GM12878 (cell line): Measurements from ENCODE around the gene HERC5. TPM values are rescaled to one million over a fixed set of nuclear protein-coding genes. Genes with fewer than 3 reads are reported as not detected.

Experiments used
- ATAC-seq: fragments of 200-7000 bp; cut with Tn5 transposase; 3 replicates; pipeline ENCODE4 v1.9.1; 2020; ENCODE audit warnings: mild to moderate bottlenecking, moderate library complexity
- BruUV-seq: library from RNA; stranded (reverse); fragments of 400-500 nt; replicated peaks from 2 replicates; lab custom pipeline; 2021; lab: Mats Ljungman, UMichigan
- CTCF ChIA-PET: fragments of 300-600 bp; sonication (Branson Sonifier 250); formaldehyde crosslinking; extraction: SDS; loops from one replicate; lab custom pipeline; 2021; ENCODE audit warnings: inconsistent platforms; lab: Yijun Ruan, JAX
- POLR2A ChIA-PET: fragments of 350-600 bp; formaldehyde crosslinking; extraction: SDS; loops from one replicate; lab custom pipeline; 2021; ENCODE audit warnings: inconsistent platforms; lab: Charles Lee
- RAD21 ChIA-PET: fragments of 300-600 bp; sonication (Branson Sonifier 250); formaldehyde crosslinking; loops from one replicate; lab custom pipeline; 2023; ENCODE audit warnings: antibody characterized with exemption; ENCODE audit not compliant: unreplicated experiment; lab: Charles Lee
- SMC1A ChIA-PET: fragments of 300-600 bp; sonication (Branson Sonifier 250); formaldehyde crosslinking; loops from one replicate; lab custom pipeline; 2023; ENCODE audit not compliant: unreplicated experiment, uncharacterized antibody; lab: Charles Lee
- DNase-seq: peaks from one replicate; pipeline ENCODE4 v3.0.0-alpha.2; 2011; ENCODE audit warnings: low read depth, low spot score
- FAIRE-seq: peaks from 3 replicates; lab custom pipeline; 2011; peaks lifted over from hg19 to GRCh38; lab: Jason Lieb, UNC
- H2AFZ ChIP-seq: 2 replicates; pipeline ENCODE4 v1.6.0; 2011; ENCODE audit warnings: low read depth, low read length, control low read depth; ENCODE audit not compliant: control insufficient read depth
- H3K27ac ChIP-seq: 2 replicates; pipeline ENCODE4 v1.5.1; 2011; ENCODE audit warnings: control low read depth; ENCODE audit not compliant: control insufficient read depth, insufficient read depth
- H3K27me3 ChIP-seq, 2 experiments: replicated peaks in 1 of 2; 2 replicates each; pipeline versions ENCODE4 v1.6.0 to v1.6.1; 2011; ENCODE audit warnings: low read length in 1 of 2; ENCODE audit not compliant: control insufficient read depth in 2 of 2, insufficient read depth in 2 of 2
- H3K36me3 ChIP-seq, 2 experiments: 2 replicates each; pipeline ENCODE4 v1.5.1; 2011; ENCODE audit warnings: low read length in 1 of 2; ENCODE audit not compliant: control insufficient read depth in 2 of 2, insufficient read depth in 2 of 2
- H3K4me1 ChIP-seq: 2 replicates; pipeline ENCODE4 v1.6.1; 2011; ENCODE audit warnings: mild to moderate bottlenecking, low read length, moderate library complexity, mixed read lengths; ENCODE audit not compliant: control insufficient read depth, insufficient read depth
- H3K4me2 ChIP-seq: 2 replicates; pipeline ENCODE4 v1.6.0; 2011; ENCODE audit warnings: control low read depth; ENCODE audit not compliant: control insufficient read depth, insufficient read depth
- H3K4me3 ChIP-seq: fragments of 200-600 bp; sonication (generic); 2 replicates; pipeline ENCODE4 v1.5.1; 2016
- H3K79me2 ChIP-seq: 2 replicates; pipeline ENCODE4 v1.6.0; 2011; ENCODE audit warnings: low read length; ENCODE audit not compliant: control insufficient read depth, insufficient read depth
- H3K9ac ChIP-seq: 2 replicates; pipeline ENCODE4 v1.8.0; 2011; ENCODE audit warnings: low read length, control low read depth, mixed read lengths; ENCODE audit not compliant: control insufficient read depth, insufficient read depth
- H3K9me3 ChIP-seq: replicated peaks from 3 replicates; pipeline ENCODE4 v1.5.1; 2011; ENCODE audit warnings: mild to moderate bottlenecking, low read length; ENCODE audit not compliant: control insufficient read depth, insufficient read depth
- H4K20me1 ChIP-seq: 2 replicates; pipeline ENCODE4 v1.6.0; 2011; ENCODE audit not compliant: control insufficient read depth, insufficient read depth
- DPF2 ChIP-seq: fragments of 450-650 bp; IDR thresholded peaks from 2 replicates; pipeline ENCODE4 v1.6.1; 2017; ENCODE audit warnings: mild to moderate bottlenecking
- FOXK2 ChIP-seq: fragments of 450-650 bp; IDR thresholded peaks from 2 replicates; pipeline ENCODE4 v1.6.1; 2017; ENCODE audit warnings: mild to moderate bottlenecking, moderate library complexity
- IRF4 ChIP-seq: IDR thresholded peaks from 2 replicates; pipeline ENCODE4 v1.6.1; 2011; ENCODE audit warnings: low read depth, low read length
- MEF2B ChIP-seq: fragments of 450-650 bp; IDR thresholded peaks from 2 replicates; pipeline ENCODE4 v1.6.1; 2018; ENCODE audit warnings: mild to moderate bottlenecking, moderate library complexity; ENCODE audit not compliant: partially characterized antibody, poor library complexity, severe bottlenecking
- SPI1 ChIP-seq: IDR thresholded peaks from 2 replicates; pipeline ENCODE4 v1.6.1; 2011; ENCODE audit warnings: low read depth, mild to moderate bottlenecking, low read length, moderate library complexity, borderline replicate concordance; ENCODE audit not compliant: insufficient read depth
- SREBF1 ChIP-seq: IDR thresholded peaks from 2 replicates; pipeline ENCODE4 v1.6.1; 2012; ENCODE audit warnings: mild to moderate bottlenecking, low read length
- TCF12 ChIP-seq: IDR thresholded peaks from 2 replicates; pipeline ENCODE4 v1.6.1; 2011; ENCODE audit warnings: low read depth, mild to moderate bottlenecking, low read length
- WGBS: methylation state at CpG from one replicate; pipeline ENCODE4 v1.1.6; 2016; ENCODE audit warnings: low lambda C conversion rate; ENCODE audit not compliant: insufficient replicate concordance, insufficient coverage; ENCODE audit errors: missing lambda C conversion rate; 5-methylcytosine and 5-hydroxymethylcytosine counted together
- in situ Hi-C: fragments of 300-500 bp; cut with MboI; formaldehyde crosslinking; loops from 9 replicates; pipeline ENCODE4 v1.14.3; 2018; ENCODE audit warnings: mixed read lengths
- intact Hi-C: fragments of 100-400 bp; cut with micrococcal nuclease; formaldehyde crosslinking; loops from one replicate; pipeline ENCODE4 v1.14.2; 2022; ENCODE audit not compliant: unreplicated experiment
- polyA plus RNA-seq, 11 experiments: library from polyadenylated mRNA; depleted of rRNA in 4 of 11; unstranded in 6 of 11; stranded (reverse) in 5 of 11; fragments of >200 nt; fragmentation: Nextera tagmentation in 4 of 11; fragmentation: Illumina TruSeq in 1 of 11; extraction: Ambion mirVana in 4 of 11; extraction: Trizol in 1 of 11; gene quantifications; 1 replicate in 1 of 11; 2 replicates in 10 of 11; pipeline versions ENCODE4 v1.2.1 to v1.2.3, GENCODE V29; 2011 to 2016; ENCODE audit warnings: inconsistent platforms in 2 of 11, missing spikeins in 2 of 11, low read depth in 1 of 11
- total RNA-seq, 4 experiments: library from RNA; depleted of rRNA in 3 of 4; stranded (reverse); fragments of >200 nt in 3 of 4; fragmentation: Illumina TruSeq in 1 of 4; extraction: Trizol in 1 of 4; gene quantifications; 2 replicates each; pipeline versions ENCODE4 v1.2.1 to v1.2.3, GENCODE V29; 2013 to 2021
- TF ChIP-seq, protein P1 (sequence below): fragments of 450-650 bp; IDR thresholded peaks from 2 replicates; pipeline ENCODE4 v1.6.1; 2017; ENCODE audit warnings: mild to moderate bottlenecking, moderate library complexity
- TF ChIP-seq, protein P2 (sequence below): IDR thresholded peaks from 2 replicates; pipeline ENCODE4 v1.6.1; 2011; ENCODE audit warnings: borderline replicate concordance, low read depth, mild to moderate bottlenecking, moderate library complexity, mixed read lengths, low read length; ENCODE audit not compliant: insufficient read depth; ENCODE audit errors: extremely low read length

HERC5 gene
- total and polyA plus RNA-seq, 10 of the 15 experiments (the other 5 are each of a cell fraction or from before 2014, with no cell fraction given) = 12.5 to 60.7 (median 25.1) TPM

DNA sequence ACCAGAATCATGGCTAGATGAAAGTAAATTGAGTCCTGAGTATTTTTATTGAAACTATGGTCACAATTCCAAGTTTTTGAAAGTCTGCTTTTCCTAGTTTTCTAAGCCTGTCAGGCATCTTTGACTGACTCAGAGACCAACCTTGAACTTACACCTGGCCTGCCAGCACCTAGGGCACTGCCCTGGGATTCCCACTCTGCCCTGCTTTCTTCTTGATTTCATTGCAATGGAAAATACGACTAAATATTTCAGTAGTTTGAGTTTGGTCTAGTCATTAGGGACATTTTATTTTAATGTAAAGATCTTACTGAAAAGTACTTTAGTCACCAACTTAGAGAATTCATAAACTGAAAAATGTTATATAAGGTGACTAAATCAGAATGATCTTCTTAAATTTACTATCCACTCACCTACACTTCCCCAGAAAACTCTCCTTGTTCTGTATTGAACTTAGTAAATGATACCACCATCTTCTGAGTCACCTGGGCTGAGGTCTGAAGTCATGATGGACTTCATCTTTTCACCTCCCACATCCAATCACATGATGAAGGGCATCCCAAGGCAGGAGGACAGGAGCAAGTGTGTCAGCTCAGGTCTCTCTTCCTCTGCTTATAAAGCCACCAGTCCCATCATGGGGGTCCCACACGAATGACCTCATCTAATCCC lies 78.3 kb downstream of the HERC5 start:
- ChIA-PET RAD21 (interaction anchor here (1.0 to 2.6 kb wide), 2 partner anchors 124 to 488 kb away, joined by 4 to 10 read pairs; no protein-coding TSS in a partner anchor), POLR2A (no interaction called here), SMC1A (interaction anchor here (0.9 to 5.1 kb wide), 2 partner anchors 284 to 488 kb away, joined by 3 to 23 read pairs; no protein-coding TSS in a partner anchor), CTCF (interaction anchor here (1.2 to 7.4 kb wide), 3 partner anchors 8 to 255 kb away, joined by 3 to 76 read pairs (median 12); no protein-coding TSS in a partner anchor)
- Histone ChIP-seq H3K9me3 (no peaks in the 10 kb centered on the region), H3K4me3 (no peak overlapping the region), H4K20me1 (no peaks in the 10 kb centered on the region), H3K79me2 (no peaks in the 10 kb centered on the region), H3K27ac (no peak overlapping the region), H3K9ac (no peak overlapping the region), H3K4me2 (no peak overlapping the region), H3K4me1 (no peaks in the 10 kb centered on the region), H2AFZ (no peak overlapping the region), H3K36me3 (no peaks in the 10 kb centered on the region), H3K27me3 (no peaks in the 10 kb centered on the region)
- FAIRE-seq (no peak), DNase-seq (no peak), ATAC-seq (no peak)
- no TSS peak for BruUV-seq
- in situ Hi-C loops (loop anchor here (5.0 kb wide), 1 partner anchor 122 kb away; no protein-coding TSS in a partner anchor), intact Hi-C loops (no loop called here)
- 68% methylated on average over 2 of the region's 2 CpGs for WGBS
- TF ChIP-seq MEF2B (no peak), SREBF1 (no peak), SPI1 (no peak), FOXK2 (no peak), TCF12 (no peak)

DNA sequence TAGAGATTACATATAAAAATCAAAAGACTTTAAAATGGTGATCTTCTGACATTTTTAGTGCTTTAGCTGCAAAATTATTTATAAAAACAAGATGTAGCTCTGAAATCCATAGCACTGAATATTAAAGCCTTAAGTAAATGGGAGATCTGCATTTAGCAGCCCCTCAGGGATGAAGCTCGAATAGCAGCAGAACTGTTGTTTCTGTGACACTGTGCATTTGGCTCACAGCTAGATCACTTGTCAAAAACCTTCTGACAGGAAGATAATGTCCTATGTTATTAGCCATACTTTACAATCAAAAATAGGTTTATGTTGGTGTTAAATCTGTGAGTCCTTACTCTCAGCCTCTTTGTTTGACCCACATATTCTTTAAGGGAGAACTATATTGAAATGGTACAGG lies 80.8 kb downstream of the HERC5 start:
- no peak for ATAC-seq

More for the DNA sequence above, 80.8 kb downstream of the HERC5 start:
- Histone ChIP-seq H3K4me3 (no peak overlapping the region), H3K4me2 (no peak overlapping the region), H3K36me3 (no peaks in the 10 kb centered on the region), H3K79me2 (no peaks in the 10 kb centered on the region), H3K27me3 (no peaks in the 10 kb centered on the region), H3K27ac (no peak overlapping the region), H3K9me3 (no peaks in the 10 kb centered on the region), H3K9ac (no peak overlapping the region), H2AFZ (no peak overlapping the region), H3K4me1 (no peaks in the 10 kb centered on the region), H4K20me1 (no peaks in the 10 kb centered on the region)
- FAIRE-seq = no peak
- 50% methylated on average over 1 of the region's 1 CpG for WGBS
- BruUV-seq = no TSS peak
- ChIA-PET RAD21 (interaction anchor here (2.1 to 2.6 kb wide), 2 partner anchors 122 to 486 kb away, joined by 10 to 13 read pairs; no protein-coding TSS in a partner anchor), CTCF (interaction anchor here (0.6 to 7.4 kb wide), 10 partner anchors 11 to 689 kb away, joined by 3 to 76 read pairs (median 4); no protein-coding TSS in a partner anchor), SMC1A (interaction anchor here (0.9 to 3.1 kb wide), 6 partner anchors 12 to 486 kb away, joined by 3 to 15 read pairs (median 5); no protein-coding TSS in a partner anchor), POLR2A (no interaction called here)
- TF ChIP-seq, protein P1, sequence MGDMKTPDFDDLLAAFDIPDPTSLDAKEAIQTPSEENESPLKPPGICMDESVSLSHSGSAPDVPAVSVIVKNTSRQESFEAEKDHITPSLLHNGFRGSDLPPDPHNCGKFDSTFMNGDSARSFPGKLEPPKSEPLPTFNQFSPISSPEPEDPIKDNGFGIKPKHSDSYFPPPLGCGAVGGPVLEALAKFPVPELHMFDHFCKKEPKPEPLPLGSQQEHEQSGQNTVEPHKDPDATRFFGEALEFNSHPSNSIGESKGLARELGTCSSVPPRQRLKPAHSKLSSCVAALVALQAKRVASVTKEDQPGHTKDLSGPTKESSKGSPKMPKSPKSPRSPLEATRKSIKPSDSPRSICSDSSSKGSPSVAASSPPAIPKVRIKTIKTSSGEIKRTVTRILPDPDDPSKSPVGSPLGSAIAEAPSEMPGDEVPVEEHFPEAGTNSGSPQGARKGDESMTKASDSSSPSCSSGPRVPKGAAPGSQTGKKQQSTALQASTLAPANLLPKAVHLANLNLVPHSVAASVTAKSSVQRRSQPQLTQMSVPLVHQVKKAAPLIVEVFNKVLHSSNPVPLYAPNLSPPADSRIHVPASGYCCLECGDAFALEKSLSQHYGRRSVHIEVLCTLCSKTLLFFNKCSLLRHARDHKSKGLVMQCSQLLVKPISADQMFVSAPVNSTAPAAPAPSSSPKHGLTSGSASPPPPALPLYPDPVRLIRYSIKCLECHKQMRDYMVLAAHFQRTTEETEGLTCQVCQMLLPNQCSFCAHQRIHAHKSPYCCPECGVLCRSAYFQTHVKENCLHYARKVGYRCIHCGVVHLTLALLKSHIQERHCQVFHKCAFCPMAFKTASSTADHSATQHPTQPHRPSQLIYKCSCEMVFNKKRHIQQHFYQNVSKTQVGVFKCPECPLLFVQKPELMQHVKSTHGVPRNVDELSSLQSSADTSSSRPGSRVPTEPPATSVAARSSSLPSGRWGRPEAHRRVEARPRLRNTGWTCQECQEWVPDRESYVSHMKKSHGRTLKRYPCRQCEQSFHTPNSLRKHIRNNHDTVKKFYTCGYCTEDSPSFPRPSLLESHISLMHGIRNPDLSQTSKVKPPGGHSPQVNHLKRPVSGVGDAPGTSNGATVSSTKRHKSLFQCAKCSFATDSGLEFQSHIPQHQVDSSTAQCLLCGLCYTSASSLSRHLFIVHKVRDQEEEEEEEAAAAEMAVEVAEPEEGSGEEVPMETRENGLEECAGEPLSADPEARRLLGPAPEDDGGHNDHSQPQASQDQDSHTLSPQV = no peak
- TF ChIP-seq DPF2 = no peak
- no peak for TF ChIP-seq IRF4
- TF ChIP-seq, protein P2, sequence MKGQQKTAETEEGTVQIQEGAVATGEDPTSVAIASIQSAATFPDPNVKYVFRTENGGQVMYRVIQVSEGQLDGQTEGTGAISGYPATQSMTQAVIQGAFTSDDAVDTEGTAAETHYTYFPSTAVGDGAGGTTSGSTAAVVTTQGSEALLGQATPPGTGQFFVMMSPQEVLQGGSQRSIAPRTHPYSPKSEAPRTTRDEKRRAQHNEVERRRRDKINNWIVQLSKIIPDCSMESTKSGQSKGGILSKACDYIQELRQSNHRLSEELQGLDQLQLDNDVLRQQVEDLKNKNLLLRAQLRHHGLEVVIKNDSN = no peak
- in situ Hi-C loops (loop anchor here (5.0 kb wide), 1 partner anchor 120 kb away; no protein-coding TSS in a partner anchor), intact Hi-C loops (loop anchor here (2.0 kb wide), 1 partner anchor 487 kb away; no protein-coding TSS in a partner anchor)
- DNase-seq = no peak
